ENCODE results near the gene MACROD2. TPM values are rescaled to one million over a fixed set of nuclear protein-coding genes. Genes with fewer than 3 reads are reported as not detected.
A peak's percentile ranks its signal among the peaks of the same experiment; 100 is the strongest.

MACROD2 gene
- total and polyA plus RNA-seq, 4 donors, result 0.66 to 10.5 (median 3.3) TPM

DNA sequence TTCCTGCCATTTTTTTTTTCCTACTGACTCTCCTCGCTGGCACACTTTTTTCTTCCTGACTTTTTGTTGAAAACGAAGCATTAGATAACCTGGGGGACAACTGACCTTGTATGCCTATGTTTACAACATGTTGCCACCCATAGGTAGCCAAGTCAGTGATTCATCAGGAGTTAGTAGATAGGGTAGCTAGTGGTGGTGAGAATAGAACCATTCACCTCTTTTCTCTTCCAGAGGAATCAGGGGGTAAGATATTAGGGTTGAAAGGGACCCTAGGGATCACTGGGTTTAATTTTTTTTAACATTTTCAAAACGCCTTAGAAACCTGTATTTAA lies 770.0 kb downstream of the MACROD2 start:
- H3K27ac ChIP-seq (ENCODE audit: low read depth in 1 of 2, low read length in 2 of 2), result no peak overlapping the region
- no peak for DNase-seq (ENCODE audit: low spot score)
- H3K36me3 ChIP-seq (ENCODE audit: control insufficient read depth in 4 of 4, insufficient read depth in 3 of 4, low read depth in 1 of 4, low read length in 3 of 4), result no peaks in the 10 kb centered on the region
- no peak overlapping the region for H3K4me3 ChIP-seq (ENCODE audit: low read depth in 1 of 3, low read length in 3 of 3)
- no peaks in the 10 kb centered on the region for H3K9me3 ChIP-seq (ENCODE audit: control insufficient read depth in 4 of 4, low read length in 3 of 4)
- WGBS, result 76% methylated on average over 3 of the region's 3 CpGs
- no peaks in the 10 kb centered on the region for H3K27me3 ChIP-seq (ENCODE audit: control insufficient read depth in 4 of 4, insufficient read depth in 4 of 4, low read length in 3 of 4)
- TF ChIP-seq, protein P1, sequence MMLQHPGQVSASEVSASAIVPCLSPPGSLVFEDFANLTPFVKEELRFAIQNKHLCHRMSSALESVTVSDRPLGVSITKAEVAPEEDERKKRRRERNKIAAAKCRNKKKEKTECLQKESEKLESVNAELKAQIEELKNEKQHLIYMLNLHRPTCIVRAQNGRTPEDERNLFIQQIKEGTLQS (IDR thresholded peaks at IDR 0.05), result no peak
- TF ChIP-seq HNF4A (conservative IDR thresholded peaks at IDR 0.05), result no peak
- H3K4me1 ChIP-seq (ENCODE audit: control insufficient read depth in 4 of 4, insufficient read depth in 4 of 4, low read length in 3 of 4), result no peaks in the 10 kb centered on the region
- no peak overlapping the region for H3K9ac ChIP-seq (ENCODE audit: low read depth in 1 of 2, low read length in 2 of 2)

DNA sequence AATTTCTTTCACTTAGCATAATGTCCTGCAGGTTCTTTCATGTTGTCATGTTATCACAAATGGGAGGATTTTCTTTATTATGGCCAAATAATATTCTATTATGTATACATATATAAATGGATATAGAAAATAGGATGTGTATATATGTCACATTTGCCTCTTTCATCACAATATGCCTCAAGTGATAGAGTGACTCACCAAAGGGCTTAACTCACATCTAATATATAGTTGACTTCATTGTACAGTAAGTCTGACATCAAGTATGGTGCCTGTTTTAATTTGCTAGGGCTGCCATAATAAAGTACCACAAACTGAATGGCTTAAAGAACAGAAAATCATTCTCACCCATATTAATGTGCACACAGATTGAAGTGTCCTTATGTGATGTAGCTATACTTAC lies 778.2 kb downstream of the MACROD2 start:
- Histone ChIP-seq H3K36me3 (ENCODE audit: control insufficient read depth in 4 of 4, insufficient read depth in 3 of 4, low read depth in 1 of 4, low read length in 3 of 4) (no peaks in the 10 kb centered on the region), H3K4me1 (ENCODE audit: control insufficient read depth in 4 of 4, insufficient read depth in 4 of 4, low read length in 3 of 4) (no peaks in the 10 kb centered on the region), H3K27me3 (ENCODE audit: control insufficient read depth in 4 of 4, insufficient read depth in 4 of 4, low read length in 3 of 4) (no peaks in the 10 kb centered on the region), H3K9ac (ENCODE audit: low read depth in 1 of 2, low read length in 2 of 2) (no peak overlapping the region), H3K9me3 (ENCODE audit: control insufficient read depth in 4 of 4, low read length in 3 of 4) (no peaks in the 10 kb centered on the region), H3K4me3 (ENCODE audit: low read depth in 1 of 3, low read length in 3 of 3) (no peak overlapping the region), H3K27ac (ENCODE audit: low read depth in 1 of 2, low read length in 2 of 2) (no peak overlapping the region)
- TF ChIP-seq JUND (IDR thresholded peaks at IDR 0.05), result no peak
- TF ChIP-seq NR2F2 (IDR thresholded peaks at IDR 0.05), result no peak
- TF ChIP-seq, protein P1 (IDR thresholded peaks at IDR 0.05), result no peak
- no peak for TF ChIP-seq HNF4A (conservative IDR thresholded peaks at IDR 0.05)
- no peak for TF ChIP-seq RAD21 (IDR thresholded peaks at IDR 0.05)
- TF ChIP-seq, protein P2, sequence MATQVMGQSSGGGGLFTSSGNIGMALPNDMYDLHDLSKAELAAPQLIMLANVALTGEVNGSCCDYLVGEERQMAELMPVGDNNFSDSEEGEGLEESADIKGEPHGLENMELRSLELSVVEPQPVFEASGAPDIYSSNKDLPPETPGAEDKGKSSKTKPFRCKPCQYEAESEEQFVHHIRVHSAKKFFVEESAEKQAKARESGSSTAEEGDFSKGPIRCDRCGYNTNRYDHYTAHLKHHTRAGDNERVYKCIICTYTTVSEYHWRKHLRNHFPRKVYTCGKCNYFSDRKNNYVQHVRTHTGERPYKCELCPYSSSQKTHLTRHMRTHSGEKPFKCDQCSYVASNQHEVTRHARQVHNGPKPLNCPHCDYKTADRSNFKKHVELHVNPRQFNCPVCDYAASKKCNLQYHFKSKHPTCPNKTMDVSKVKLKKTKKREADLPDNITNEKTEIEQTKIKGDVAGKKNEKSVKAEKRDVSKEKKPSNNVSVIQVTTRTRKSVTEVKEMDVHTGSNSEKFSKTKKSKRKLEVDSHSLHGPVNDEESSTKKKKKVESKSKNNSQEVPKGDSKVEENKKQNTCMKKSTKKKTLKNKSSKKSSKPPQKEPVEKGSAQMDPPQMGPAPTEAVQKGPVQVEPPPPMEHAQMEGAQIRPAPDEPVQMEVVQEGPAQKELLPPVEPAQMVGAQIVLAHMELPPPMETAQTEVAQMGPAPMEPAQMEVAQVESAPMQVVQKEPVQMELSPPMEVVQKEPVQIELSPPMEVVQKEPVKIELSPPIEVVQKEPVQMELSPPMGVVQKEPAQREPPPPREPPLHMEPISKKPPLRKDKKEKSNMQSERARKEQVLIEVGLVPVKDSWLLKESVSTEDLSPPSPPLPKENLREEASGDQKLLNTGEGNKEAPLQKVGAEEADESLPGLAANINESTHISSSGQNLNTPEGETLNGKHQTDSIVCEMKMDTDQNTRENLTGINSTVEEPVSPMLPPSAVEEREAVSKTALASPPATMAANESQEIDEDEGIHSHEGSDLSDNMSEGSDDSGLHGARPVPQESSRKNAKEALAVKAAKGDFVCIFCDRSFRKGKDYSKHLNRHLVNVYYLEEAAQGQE (IDR thresholded peaks at IDR 0.05), result no peak
- TF ChIP-seq GABPA (IDR thresholded peaks at IDR 0.05 in 1 of 2, conservative IDR thresholded peaks at IDR 0.05 in 1 of 2), result no peak
- TF ChIP-seq MAX (IDR thresholded peaks at IDR 0.05), result no peak
- no peak for TF ChIP-seq EGR1 (IDR thresholded peaks at IDR 0.05; ENCODE audit: low read depth in 2 of 2)
- DNase-seq (ENCODE audit: low spot score), result no peak

DNA sequence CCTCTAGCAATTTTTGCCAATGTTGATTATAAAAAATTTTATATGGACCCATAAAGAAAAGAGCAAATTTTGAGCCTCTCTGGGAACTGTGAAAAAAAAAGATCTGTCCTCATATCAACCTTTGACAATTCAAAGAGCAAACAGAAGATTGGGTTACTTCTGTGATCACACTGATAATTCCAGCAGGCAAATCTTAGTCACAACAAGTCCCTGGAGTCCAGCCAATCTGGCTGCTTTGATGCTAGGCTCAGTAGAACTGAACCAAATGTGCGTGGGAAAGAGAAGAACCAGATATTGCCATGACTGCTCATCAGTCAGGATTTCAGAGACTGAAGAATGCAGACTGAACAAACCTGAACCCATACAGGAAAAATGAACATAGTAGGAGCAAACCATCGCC lies 780.5 kb downstream of the MACROD2 start:
- Histone ChIP-seq H3K36me3 (ENCODE audit: control insufficient read depth in 4 of 4, insufficient read depth in 3 of 4, low read depth in 1 of 4, low read length in 3 of 4) (no peaks in the 10 kb centered on the region), H3K27me3 (ENCODE audit: control insufficient read depth in 4 of 4, insufficient read depth in 4 of 4, low read length in 3 of 4) (no peaks in the 10 kb centered on the region), H3K9ac (ENCODE audit: low read depth in 1 of 2, low read length in 2 of 2) (no peak overlapping the region), H3K9me3 (ENCODE audit: control insufficient read depth in 4 of 4, low read length in 3 of 4) (no peaks in the 10 kb centered on the region), H3K4me3 (ENCODE audit: low read depth in 1 of 3, low read length in 3 of 3) (no peak overlapping the region), H3K4me1 (ENCODE audit: control insufficient read depth in 4 of 4, insufficient read depth in 4 of 4, low read length in 3 of 4) (no peaks in the 10 kb centered on the region), H3K27ac (ENCODE audit: low read depth in 1 of 2, low read length in 2 of 2) (no peak overlapping the region)
- DNase-seq (ENCODE audit: low spot score), result no peak
- 57% methylated on average over 2 of the region's 2 CpGs for WGBS
- TF ChIP-seq, protein P3, sequence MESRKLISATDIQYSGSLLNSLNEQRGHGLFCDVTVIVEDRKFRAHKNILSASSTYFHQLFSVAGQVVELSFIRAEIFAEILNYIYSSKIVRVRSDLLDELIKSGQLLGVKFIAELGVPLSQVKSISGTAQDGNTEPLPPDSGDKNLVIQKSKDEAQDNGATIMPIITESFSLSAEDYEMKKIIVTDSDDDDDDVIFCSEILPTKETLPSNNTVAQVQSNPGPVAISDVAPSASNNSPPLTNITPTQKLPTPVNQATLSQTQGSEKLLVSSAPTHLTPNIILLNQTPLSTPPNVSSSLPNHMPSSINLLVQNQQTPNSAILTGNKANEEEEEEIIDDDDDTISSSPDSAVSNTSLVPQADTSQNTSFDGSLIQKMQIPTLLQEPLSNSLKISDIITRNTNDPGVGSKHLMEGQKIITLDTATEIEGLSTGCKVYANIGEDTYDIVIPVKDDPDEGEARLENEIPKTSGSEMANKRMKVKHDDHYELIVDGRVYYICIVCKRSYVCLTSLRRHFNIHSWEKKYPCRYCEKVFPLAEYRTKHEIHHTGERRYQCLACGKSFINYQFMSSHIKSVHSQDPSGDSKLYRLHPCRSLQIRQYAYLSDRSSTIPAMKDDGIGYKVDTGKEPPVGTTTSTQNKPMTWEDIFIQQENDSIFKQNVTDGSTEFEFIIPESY (IDR thresholded peaks at IDR 0.05), result no peak
- peak in 1 of 2 donors; percentile 41 for TF ChIP-seq HNF4A (conservative IDR thresholded peaks at IDR 0.05)
- TF ChIP-seq GABPA (IDR thresholded peaks at IDR 0.05 in 1 of 2, conservative IDR thresholded peaks at IDR 0.05 in 1 of 2), result no peak
- TF ChIP-seq, protein P4, sequence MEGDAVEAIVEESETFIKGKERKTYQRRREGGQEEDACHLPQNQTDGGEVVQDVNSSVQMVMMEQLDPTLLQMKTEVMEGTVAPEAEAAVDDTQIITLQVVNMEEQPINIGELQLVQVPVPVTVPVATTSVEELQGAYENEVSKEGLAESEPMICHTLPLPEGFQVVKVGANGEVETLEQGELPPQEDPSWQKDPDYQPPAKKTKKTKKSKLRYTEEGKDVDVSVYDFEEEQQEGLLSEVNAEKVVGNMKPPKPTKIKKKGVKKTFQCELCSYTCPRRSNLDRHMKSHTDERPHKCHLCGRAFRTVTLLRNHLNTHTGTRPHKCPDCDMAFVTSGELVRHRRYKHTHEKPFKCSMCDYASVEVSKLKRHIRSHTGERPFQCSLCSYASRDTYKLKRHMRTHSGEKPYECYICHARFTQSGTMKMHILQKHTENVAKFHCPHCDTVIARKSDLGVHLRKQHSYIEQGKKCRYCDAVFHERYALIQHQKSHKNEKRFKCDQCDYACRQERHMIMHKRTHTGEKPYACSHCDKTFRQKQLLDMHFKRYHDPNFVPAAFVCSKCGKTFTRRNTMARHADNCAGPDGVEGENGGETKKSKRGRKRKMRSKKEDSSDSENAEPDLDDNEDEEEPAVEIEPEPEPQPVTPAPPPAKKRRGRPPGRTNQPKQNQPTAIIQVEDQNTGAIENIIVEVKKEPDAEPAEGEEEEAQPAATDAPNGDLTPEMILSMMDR (IDR thresholded peaks at IDR 0.05; ENCODE audit: low read depth, low read length, missing input control), result no peak
- peak in 1 of 2 donors; percentile 21 for TF ChIP-seq EGR1 (IDR thresholded peaks at IDR 0.05; ENCODE audit: low read depth in 2 of 2)
- peak in 1 of 2 donors; percentile 52 for TF ChIP-seq RXRA (IDR thresholded peaks at IDR 0.05)
- TF ChIP-seq SP1 (IDR thresholded peaks at IDR 0.05), result no peak
- TF ChIP-seq, protein P2 (IDR thresholded peaks at IDR 0.05), result no peak
- TF ChIP-seq JUND (IDR thresholded peaks at IDR 0.05), result peak in 1 of 2 donors; percentile 69
- no peak for TF ChIP-seq MAX (IDR thresholded peaks at IDR 0.05)
- TF ChIP-seq FOXA2 (IDR thresholded peaks at IDR 0.05), result no peak
- peak in 1 of 2 donors; percentile 36 for TF ChIP-seq RAD21 (IDR thresholded peaks at IDR 0.05)
- TF ChIP-seq NR2F2 (IDR thresholded peaks at IDR 0.05), result no peak

All from liver (tissue), 9 donors.